DOHH2 (cell line): ENCODE data around the gene USH2A.

Source experiments
- EZH2phosphoT487 ChIP-seq: fragments of 200-600 bp; sonication (generic); IDR thresholded peaks from 2 replicates; pipeline ENCODE4 v1.6.1; 2017; ENCODE audit warnings: borderline replicate concordance, mild to moderate bottlenecking, antibody characterized with exemption, low read length, moderate library complexity, mixed read lengths
- TF ChIP-seq, protein P1 (sequence below): fragments of 200-600 bp; sonication (generic); IDR thresholded peaks from one replicate; pipeline ENCODE4 v1.5.1; 2014; ENCODE audit warnings: antibody characterized with exemption, mild to moderate bottlenecking, low read depth, low read length; ENCODE audit not compliant: poor library complexity, severe bottlenecking

- TF ChIP-seq, protein P1, sequence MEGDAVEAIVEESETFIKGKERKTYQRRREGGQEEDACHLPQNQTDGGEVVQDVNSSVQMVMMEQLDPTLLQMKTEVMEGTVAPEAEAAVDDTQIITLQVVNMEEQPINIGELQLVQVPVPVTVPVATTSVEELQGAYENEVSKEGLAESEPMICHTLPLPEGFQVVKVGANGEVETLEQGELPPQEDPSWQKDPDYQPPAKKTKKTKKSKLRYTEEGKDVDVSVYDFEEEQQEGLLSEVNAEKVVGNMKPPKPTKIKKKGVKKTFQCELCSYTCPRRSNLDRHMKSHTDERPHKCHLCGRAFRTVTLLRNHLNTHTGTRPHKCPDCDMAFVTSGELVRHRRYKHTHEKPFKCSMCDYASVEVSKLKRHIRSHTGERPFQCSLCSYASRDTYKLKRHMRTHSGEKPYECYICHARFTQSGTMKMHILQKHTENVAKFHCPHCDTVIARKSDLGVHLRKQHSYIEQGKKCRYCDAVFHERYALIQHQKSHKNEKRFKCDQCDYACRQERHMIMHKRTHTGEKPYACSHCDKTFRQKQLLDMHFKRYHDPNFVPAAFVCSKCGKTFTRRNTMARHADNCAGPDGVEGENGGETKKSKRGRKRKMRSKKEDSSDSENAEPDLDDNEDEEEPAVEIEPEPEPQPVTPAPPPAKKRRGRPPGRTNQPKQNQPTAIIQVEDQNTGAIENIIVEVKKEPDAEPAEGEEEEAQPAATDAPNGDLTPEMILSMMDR = no peak
- TF ChIP-seq EZH2phosphoT487 = no peak
These were observed 214.1 kb downstream of the USH2A start for GRCh38 chr1:216209125-216209524.
